ENCODE data around the gene SNURF. TPM values are rescaled to one million over a fixed set of nuclear protein-coding genes. Genes with fewer than 3 reads are reported as not detected.
"Not testable (repeated sequence)": the region's sequence is repeated elsewhere in the genome, so short reads cannot be mapped to it uniquely, and the experiment has no call there.

Gene SNURF
- total RNA-seq (2014; rRNA removed; shearing (Covaris generic)) = 18.0 and 32.9 TPM in 2 replicates

GRCh38 chr15:24954783-24955530 is at the start of gene SNURF, which contains the start of gene SNRPN:
TSS of gene SNURF (plus strand) at chr15:24954987. CDS start at chr15:24955049, 62 bp downstream.
TSS of gene SNRPN (plus strand) at chr15:24954987. CDS start at chr15:24974454, 19,467 bp downstream.
- no peaks in the 10 kb centered on the region for H3K36me3 ChIP-seq (replicated peaks; ENCODE audit: control insufficient read depth, insufficient read depth, low read length)
- peak within 1 kb of the TSS; percentile 86 for H3K4me3 ChIP-seq (ENCODE audit: insufficient read depth, low read depth, low read length)
- no peaks in the 10 kb centered on the region for H3K27me3 ChIP-seq (ENCODE audit: control insufficient read depth, insufficient read depth, low read length)
- DNase-seq = peak; percentile 80

DNA sequence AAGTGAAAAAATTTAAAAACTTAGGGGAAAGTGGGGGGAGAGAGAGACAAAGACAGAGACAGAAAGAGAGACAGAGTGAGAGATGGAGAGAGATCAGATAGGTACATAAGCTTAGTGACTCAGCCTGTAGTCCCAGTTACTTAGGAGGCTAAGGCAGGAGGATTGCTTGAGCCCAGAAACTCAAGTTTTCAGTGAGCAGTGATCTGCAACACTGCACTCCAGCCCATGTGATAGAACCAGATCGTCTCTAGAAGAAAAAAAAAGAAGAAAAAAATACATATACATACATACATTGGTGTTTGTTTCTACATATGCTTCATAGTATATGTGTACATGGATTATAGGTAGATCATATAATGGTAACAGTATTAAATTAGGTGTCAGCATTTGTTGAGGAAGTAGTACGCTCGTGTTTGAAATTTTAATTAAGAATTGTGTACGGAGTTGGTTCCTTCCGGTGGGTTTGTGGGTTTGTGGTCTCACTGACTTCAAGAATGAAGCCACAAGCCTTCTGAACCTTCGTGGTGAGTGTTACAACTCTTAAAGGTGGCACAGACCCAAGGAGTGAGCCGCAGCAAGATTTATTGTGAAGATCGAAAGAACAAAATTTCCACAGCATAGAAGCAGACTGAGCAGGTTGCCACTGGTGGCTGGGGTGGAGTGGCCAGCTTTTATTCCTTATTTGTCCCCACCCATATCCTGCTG is 38.3 kb upstream of the SNURF start:
- H3K27me3 ChIP-seq (ENCODE audit: control insufficient read depth, insufficient read depth, low read length) = no peaks in the 10 kb centered on the region
- DNase-seq = no peak
- no peaks in the 10 kb centered on the region for H3K36me3 ChIP-seq (replicated peaks; ENCODE audit: control insufficient read depth, insufficient read depth, low read length)
- no peak overlapping the region for H3K4me3 ChIP-seq (ENCODE audit: insufficient read depth, low read depth, low read length)

GRCh38 chr15:24917431-24917830 is 37.4 kb upstream of the SNURF start:
- no peaks in the 10 kb centered on the region for H3K27me3 ChIP-seq (ENCODE audit: control insufficient read depth, insufficient read depth, low read length)
- no peaks in the 10 kb centered on the region for H3K36me3 ChIP-seq (replicated peaks; ENCODE audit: control insufficient read depth, insufficient read depth, low read length)
- no peak for DNase-seq
- H3K4me3 ChIP-seq (ENCODE audit: insufficient read depth, low read depth, low read length) = no peak overlapping the region

- DNase-seq = no peak
- no peaks in the 10 kb centered on the region for H3K36me3 ChIP-seq (replicated peaks; ENCODE audit: control insufficient read depth, insufficient read depth, low read length)
- no peaks in the 10 kb centered on the region for H3K27me3 ChIP-seq (ENCODE audit: control insufficient read depth, insufficient read depth, low read length)
- no peak overlapping the region for H3K4me3 ChIP-seq (ENCODE audit: insufficient read depth, low read depth, low read length)
Measured at GRCh38 chr15:24919446-24919845, 35.3 kb upstream of the SNURF start.

DNA sequence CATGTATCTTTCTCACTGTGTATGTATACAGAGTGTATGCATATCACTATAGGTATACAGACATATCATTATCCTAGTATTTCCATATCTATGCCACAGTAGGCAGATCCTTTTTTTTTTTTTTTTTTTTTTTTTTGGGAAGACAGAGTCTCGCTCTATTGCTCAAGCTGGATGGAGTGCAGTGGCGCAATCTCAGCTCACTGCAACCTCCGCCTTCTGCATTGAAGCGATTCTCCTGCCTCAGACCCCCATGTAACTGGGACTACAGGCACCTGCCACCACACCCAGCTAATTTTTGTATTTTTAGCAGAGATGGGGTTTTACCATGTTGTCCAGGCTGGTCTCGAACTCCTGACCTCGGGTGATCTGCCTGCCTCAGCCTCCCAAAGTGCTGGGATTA is 32.0 kb upstream of the SNURF start:
- not testable (repeated sequence) for H3K27me3 ChIP-seq (ENCODE audit: control insufficient read depth, insufficient read depth, low read length); H3K36me3 ChIP-seq (replicated peaks; ENCODE audit: control insufficient read depth, insufficient read depth, low read length); DNase-seq; H3K4me3 ChIP-seq (ENCODE audit: insufficient read depth, low read depth, low read length)

DNA sequence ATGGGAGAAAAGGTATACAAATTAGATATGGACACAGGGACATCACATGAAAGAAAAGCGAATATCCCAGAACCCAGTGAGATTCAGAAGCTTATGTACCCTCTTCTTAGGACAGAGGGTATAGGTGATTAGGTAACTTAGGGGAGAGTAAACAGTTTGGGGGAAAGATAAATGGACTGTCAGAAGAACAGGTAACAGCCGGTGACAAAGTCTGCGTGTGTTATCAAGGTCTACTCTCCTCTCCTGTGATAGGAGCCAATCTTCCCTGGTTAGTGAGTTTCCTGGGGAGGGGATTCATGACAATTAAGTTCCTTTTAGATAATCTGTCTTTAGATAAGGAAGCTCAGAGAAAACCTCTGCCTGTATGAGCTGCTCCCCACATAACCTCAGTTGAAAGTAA is 30.6 kb upstream of the SNURF start:
- Histone ChIP-seq H3K27me3 (ENCODE audit: control insufficient read depth, insufficient read depth, low read length) (no peaks in the 10 kb centered on the region), H3K36me3 (replicated peaks; ENCODE audit: control insufficient read depth, insufficient read depth, low read length) (no peaks in the 10 kb centered on the region), H3K4me3 (ENCODE audit: insufficient read depth, low read depth, low read length) (no peak overlapping the region)
- DNase-seq = no peak

- no peak for DNase-seq
- H3K4me3 ChIP-seq (ENCODE audit: insufficient read depth, low read depth, low read length) = no peak overlapping the region
- H3K36me3 ChIP-seq (replicated peaks; ENCODE audit: control insufficient read depth, insufficient read depth, low read length) = no peaks in the 10 kb centered on the region
- no peaks in the 10 kb centered on the region for H3K27me3 ChIP-seq (ENCODE audit: control insufficient read depth, insufficient read depth, low read length)
Measured at GRCh38 chr15:24924621-24925020, 30.2 kb upstream of the SNURF start.

DNA sequence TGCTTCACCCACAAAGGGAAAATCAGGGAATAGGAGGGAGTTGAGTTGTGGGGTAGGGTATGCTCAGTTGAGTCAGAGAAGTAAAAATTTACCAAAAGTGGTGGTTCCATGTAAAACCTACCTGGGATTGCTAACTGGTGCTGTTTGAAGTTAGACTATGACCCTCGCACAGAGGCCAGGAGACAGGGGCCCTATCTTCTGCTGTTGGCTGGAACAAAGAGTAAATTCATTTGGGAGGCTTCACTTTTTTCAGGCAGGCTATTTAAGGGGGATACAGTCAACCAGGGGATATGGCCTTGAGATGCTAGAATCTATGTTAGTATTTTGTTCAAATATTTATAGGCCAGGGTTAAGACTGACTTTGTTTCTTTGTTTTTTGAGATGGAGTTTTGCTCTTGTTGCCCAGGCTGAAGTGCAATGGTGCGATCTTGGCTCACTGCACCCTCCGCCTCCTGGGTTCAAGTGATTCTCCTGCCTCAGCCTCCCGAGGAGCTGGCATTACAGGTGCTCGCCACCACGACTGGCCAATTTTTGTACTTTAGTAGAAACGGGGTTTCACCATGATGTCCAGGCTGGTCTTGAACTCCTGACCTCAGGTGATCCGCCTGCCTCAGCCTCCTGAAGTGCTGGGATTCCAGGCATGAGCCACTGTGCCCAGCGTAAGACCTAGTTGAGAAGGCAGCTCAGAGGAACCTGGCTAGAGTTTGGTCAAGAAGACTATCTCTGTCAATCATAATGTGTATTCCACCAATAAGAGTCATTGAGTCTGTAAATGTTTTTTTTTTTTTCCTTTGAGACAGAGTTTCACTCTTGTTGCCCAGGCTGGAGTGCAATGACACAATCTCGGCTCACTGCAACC is 22.7 kb upstream of the SNURF start:
- not testable (repeated sequence) for H3K36me3 ChIP-seq (replicated peaks; ENCODE audit: control insufficient read depth, insufficient read depth, low read length); DNase-seq; H3K4me3 ChIP-seq (ENCODE audit: insufficient read depth, low read depth, low read length); H3K27me3 ChIP-seq (ENCODE audit: control insufficient read depth, insufficient read depth, low read length)

DNA sequence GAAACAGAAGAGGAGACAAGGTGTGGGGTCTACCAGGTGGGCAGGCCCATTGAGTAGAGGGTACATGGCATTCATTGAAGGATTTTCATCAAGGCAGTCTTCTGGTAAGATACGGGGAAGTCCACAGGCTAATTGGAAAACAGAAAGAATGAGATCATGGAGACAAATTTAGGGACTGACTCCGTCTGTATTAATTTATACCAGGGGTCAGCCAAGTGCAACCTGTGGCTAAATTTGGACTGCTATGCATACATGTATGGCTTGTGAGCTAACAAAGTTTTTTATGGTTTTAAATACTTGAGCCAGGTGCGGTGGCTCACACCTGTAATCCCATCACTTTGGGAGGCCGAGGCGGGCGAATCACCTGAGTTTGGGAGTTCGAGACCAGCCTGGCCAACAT is 21.1 kb upstream of the SNURF start:
- DNase-seq = no peak
- H3K36me3 ChIP-seq (replicated peaks; ENCODE audit: control insufficient read depth, insufficient read depth, low read length) = no peaks in the 10 kb centered on the region
- no peak overlapping the region for H3K4me3 ChIP-seq (ENCODE audit: insufficient read depth, low read depth, low read length)
- H3K27me3 ChIP-seq (ENCODE audit: control insufficient read depth, insufficient read depth, low read length) = no peaks in the 10 kb centered on the region

- not testable (repeated sequence) for H3K4me3 ChIP-seq (ENCODE audit: insufficient read depth, low read depth, low read length); H3K36me3 ChIP-seq (replicated peaks; ENCODE audit: control insufficient read depth, insufficient read depth, low read length); H3K27me3 ChIP-seq (ENCODE audit: control insufficient read depth, insufficient read depth, low read length); DNase-seq
Measured at GRCh38 chr15:24938224-24938623, 16.6 kb upstream of the SNURF start.

- no peak for DNase-seq
- no peak overlapping the region for H3K4me3 ChIP-seq (ENCODE audit: insufficient read depth, low read depth, low read length)
- H3K36me3 ChIP-seq (replicated peaks; ENCODE audit: control insufficient read depth, insufficient read depth, low read length) = no peaks in the 10 kb centered on the region
- H3K27me3 ChIP-seq (ENCODE audit: control insufficient read depth, insufficient read depth, low read length) = no peaks in the 10 kb centered on the region
Measured at GRCh38 chr15:24940236-24940635, 14.6 kb upstream of the SNURF start.

GRCh38 chr15:24943361-24943760 is 11.4 kb upstream of the SNURF start:
- DNase-seq = no peak
- Histone ChIP-seq H3K36me3 (replicated peaks; ENCODE audit: control insufficient read depth, insufficient read depth, low read length) (no peaks in the 10 kb centered on the region), H3K27me3 (ENCODE audit: control insufficient read depth, insufficient read depth, low read length) (no peaks in the 10 kb centered on the region), H3K4me3 (ENCODE audit: insufficient read depth, low read depth, low read length) (no peak overlapping the region)

- Histone ChIP-seq H3K36me3 (replicated peaks; ENCODE audit: control insufficient read depth, insufficient read depth, low read length) (no peaks in the 10 kb centered on the region), H3K4me3 (ENCODE audit: insufficient read depth, low read depth, low read length) (no peak overlapping the region), H3K27me3 (ENCODE audit: control insufficient read depth, insufficient read depth, low read length) (no peaks in the 10 kb centered on the region)
- no peak for DNase-seq
Measured at GRCh38 chr15:24944954-24945353, 9.8 kb upstream of the SNURF start.

DNA sequence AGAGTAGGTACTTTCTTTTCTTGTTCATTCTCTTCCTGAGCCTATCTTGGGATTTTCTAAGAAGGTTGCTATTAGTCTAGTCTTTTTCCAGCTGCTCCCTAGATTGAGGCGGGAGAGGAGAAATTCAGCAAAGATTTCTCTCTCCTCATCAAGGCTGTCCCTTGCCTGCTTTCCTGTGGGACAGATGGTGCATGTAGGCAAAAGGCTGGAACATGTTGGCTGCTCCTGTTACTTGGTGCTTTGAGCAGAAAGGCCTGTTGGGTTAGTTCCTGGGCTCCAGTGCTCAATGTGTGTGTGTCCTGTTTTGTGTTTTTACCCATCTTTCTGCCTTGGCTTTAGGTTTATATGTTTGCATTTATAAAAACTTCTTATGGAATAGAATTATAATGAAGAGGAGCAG is 9.1 kb upstream of the SNURF start:
- no peak for DNase-seq
- Histone ChIP-seq H3K4me3 (ENCODE audit: insufficient read depth, low read depth, low read length) (no peak overlapping the region), H3K36me3 (replicated peaks; ENCODE audit: control insufficient read depth, insufficient read depth, low read length) (no peaks in the 10 kb centered on the region), H3K27me3 (ENCODE audit: control insufficient read depth, insufficient read depth, low read length) (no peaks in the 10 kb centered on the region)
